Fibroblast of upper back skin (primary cell): ENCODE data around the gene SPINT3.

Experiments
- DNase-seq: peaks from one replicate; pipeline ENCODE4 v3.0.0-alpha.2; 2013

Gene SPINT3, protein sequence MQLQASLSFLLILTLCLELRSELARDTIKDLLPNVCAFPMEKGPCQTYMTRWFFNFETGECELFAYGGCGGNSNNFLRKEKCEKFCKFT

GRCh38 chr20:45515147-45515913 lies at the start of gene SPINT3:
SPINT3 (minus strand) TSS chr20:45515622; CDS start chr20:45515608, 14 bp downstream.
- no peak for DNase-seq

DNA sequence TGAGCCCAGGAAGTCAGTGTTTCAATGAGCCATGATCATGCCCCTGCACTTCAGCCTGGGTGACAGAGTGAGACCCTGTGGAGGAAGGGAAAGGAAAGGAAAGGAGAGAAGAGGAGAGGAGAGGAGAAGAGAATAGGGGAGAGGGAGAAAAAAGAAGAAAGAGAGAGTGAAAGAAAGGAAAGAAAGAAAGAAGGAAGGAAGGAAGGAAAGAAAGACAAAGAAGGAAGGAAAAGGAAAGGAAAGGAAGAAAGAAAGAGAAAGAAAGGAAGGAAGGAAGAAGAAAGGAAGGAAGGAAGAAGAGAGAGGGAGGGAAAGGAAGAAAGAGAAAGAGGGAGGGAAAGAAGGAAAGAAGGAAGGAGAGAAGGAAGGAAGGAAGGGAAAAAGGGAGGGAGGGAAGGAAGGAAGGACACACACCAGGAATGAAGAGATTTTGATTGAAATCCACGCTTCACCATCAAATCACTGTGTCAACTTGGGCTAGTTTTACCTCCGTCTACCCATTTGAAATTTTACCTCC lies 49.4 kb upstream of the SPINT3 start:
- no peak for DNase-seq

- DNase-seq, result no peak
These were observed 39.8 kb upstream of the SPINT3 start for GRCh38 chr20:45555198-45555597.

- no peak for DNase-seq
These were observed 37.0 kb upstream of the SPINT3 start for GRCh38 chr20:45552456-45552855.

DNA sequence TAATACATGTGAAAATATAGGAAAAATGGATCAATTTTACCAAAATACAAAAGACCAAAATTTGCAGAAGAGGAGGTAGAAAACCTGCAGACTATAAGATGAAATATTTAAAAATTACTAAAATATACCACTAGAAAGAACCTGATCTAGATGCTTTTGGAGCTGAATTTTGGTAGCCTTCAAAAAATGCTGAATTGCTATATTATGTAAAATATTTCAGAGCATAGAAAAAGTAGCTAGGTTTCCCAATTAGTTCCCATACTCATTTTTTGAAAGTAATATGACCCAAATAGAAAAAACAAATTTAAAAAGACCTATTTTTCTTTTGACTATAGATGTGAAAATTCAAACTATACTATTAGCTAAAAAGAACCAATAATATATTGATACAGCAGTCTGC lies 35.3 kb upstream of the SPINT3 start:
- no peak for DNase-seq

GRCh38 chr20:45548410-45548809 lies 33.0 kb upstream of the SPINT3 start:
- no peak for DNase-seq

- DNase-seq, result no peak
These were observed 31.9 kb upstream of the SPINT3 start, which contains the start of gene EPPIN for GRCh38 chr20:45547206-45547770. EPPIN (minus strand) TSS chr20:45547401; CDS start chr20:45547357, 44 bp downstream.

DNA sequence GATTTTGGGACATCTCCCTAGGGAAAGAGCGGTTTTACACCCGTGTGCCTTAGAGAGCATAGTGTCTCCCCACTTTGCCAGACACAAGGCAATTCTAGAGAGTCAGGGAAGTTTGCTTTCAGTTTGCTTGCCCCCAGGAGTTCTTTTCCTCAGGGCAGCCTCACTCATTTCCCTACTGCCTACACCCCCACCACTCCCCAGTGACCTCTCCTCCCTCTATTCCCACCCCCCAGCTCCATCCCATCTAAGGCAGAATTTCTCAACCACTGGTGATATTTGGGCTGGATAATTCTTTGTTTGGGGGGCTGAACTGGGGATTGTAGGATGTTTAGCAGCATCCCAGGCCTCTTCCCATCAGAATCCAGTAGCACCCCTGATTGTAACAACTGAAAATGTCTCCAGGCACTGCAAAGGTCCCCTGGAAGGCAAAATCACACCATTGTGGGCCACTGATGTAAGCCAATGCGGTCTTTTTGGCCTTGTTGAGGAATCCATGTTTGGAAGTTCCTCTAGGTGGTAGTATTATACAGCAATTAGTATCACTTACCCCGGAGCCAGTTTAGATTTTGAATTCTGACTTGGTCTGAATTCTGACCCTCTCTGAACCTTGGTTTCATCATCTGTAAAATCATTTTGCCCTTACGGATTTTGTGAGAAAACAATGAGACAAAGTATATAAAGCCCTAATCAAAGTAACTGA lies 30.5 kb upstream of the SPINT3 start:
- peak; percentile 45 for DNase-seq

GRCh38 chr20:45545351-45545750 lies 29.9 kb upstream of the SPINT3 start:
- DNase-seq, result no peak

DNA sequence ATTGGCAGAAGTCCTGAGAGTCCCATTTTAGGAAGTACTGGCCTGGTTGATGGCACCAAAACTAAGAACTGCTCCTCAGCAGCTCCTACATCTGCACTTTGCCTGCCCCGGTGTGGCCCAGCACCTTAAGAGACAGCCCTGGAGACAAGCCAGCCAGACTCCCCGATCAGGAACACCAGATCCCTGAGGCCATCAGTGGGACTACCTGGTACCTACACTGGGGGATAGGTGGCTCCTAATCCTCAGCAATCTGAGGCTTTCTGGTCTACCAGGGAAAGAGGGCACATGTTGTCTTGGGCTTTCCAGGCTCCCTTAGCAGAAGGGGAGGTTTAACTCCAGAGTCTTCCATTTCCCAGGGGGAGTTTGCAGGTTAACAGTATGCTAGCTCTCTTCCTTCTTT lies 24.0 kb upstream of the SPINT3 start, which contains the start of gene WFDC6:
Gene WFDC6, minus strand, starts transcription at position 101 of the 400 bp plus-strand sequence. Its CDS starts 75 bp downstream, at position 26.
- no peak for DNase-seq

DNA sequence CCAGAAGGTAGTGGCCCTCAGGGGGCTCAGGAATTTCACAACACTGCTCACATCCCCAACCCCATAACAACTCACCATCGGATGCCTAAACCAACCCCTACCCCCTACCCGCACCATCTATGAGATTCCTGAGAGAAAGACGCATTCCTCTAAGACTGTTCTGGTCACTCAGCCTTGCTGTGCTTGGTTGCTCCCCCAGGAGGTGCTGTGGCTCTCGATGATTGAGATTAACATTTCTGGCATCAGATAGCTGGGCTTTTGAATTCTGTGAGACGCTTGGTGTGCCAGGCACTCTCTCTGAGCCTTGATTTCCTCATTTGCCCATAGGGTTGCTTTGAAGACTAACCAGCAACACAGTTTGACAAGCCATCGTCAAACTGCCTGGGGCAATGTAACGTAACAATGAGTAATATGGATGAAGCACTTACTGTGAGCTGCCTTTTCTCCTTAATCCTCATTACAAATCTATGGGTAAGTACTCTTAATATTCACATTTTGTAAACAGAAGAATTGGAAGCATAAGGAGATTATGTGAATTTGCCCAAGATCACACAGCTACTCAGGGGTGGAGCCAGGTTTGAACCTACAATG lies 22.9 kb upstream of the SPINT3 start:
- DNase-seq, result no peak

DNA sequence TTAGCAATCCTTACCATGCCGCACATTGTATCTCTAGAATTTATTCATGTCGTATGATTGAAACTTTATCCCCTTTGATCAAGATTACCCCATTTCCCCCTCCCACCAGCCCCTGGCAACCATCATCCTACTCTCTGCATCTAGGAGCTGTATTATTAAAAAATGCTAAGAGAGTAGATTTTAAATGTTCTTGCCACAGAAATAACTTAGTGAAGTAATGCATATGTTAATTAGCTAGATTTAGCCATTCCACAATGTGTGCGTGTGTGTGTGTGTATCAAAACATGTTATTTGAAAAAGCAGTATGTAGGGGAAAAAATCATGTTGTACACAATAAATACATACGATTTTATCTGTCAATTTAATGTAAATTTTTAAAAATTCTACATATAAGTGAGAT lies 11.9 kb upstream of the SPINT3 start:
- no peak for DNase-seq

- DNase-seq, result no peak
These were observed 8.4 kb upstream of the SPINT3 start for GRCh38 chr20:45523821-45524220.

DNA sequence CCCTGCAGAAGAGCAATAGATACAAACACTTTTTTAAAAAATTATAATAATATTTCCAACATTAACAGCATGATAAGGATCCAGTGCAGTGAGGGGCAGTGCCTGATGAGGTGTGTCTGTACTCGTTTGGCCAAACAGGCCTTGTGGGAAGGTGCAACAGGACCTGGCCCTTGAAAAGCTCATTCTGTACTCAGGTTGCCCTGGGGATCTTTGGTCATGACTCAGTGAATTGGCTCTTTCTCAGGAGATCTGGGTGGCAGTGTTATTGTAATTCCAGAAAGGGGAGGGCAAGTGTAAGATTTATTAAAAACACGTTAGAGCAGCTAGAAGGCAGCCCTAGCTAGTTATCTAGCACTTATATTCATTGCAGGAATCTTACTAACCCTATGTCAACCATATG lies 2.9 kb upstream of the SPINT3 start:
- no peak for DNase-seq

DNA sequence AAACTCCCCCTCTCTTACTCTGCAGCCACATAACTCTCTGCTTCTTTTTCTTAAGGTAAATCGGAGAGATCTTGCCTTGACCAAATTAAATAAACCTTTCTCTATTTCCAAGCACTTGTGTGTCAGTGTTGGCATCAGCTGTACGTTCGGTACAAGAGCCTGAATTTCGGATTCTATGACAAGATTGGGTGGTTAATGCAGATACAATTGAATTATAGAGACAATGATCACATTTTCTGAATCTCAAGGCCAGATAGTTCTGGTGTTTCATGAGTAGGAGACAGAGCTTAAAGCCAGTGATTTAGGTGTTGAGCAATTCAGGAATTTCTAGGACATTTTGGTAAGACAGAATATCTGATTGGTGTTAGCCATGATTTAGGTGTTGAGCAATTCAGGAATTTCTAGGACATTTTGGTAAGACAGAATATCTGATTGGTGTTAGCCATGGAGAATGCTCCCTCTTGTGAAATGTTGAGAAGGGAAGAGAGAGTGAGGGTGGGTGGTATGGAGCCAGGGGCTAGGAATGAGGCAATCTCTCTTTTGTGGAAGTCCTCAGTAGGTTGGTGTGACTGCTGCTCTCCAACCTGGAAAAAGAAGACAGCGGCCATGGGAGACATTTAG lies 5.1 kb downstream of the SPINT3 start:
- DNase-seq, result no peak

DNA sequence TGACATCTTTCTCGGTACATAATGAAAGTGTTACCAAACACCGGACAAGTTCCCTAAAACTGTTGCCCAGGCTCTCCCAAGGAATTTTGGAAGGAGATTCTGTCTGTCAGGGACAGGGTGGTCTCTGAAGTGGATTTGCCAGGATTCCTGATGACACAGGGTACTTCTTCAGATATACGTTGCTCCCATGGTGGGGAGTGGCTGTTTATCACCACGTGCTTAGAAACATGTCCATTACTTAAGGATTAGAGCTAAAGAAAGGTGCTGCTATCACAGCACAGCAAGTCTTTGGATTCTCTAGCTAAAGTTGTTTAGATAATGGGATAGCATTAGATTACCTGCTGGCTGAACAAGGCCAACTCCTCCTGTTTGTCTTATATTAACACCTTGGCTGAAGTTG lies 6.3 kb downstream of the SPINT3 start:
- no peak for DNase-seq

DNA sequence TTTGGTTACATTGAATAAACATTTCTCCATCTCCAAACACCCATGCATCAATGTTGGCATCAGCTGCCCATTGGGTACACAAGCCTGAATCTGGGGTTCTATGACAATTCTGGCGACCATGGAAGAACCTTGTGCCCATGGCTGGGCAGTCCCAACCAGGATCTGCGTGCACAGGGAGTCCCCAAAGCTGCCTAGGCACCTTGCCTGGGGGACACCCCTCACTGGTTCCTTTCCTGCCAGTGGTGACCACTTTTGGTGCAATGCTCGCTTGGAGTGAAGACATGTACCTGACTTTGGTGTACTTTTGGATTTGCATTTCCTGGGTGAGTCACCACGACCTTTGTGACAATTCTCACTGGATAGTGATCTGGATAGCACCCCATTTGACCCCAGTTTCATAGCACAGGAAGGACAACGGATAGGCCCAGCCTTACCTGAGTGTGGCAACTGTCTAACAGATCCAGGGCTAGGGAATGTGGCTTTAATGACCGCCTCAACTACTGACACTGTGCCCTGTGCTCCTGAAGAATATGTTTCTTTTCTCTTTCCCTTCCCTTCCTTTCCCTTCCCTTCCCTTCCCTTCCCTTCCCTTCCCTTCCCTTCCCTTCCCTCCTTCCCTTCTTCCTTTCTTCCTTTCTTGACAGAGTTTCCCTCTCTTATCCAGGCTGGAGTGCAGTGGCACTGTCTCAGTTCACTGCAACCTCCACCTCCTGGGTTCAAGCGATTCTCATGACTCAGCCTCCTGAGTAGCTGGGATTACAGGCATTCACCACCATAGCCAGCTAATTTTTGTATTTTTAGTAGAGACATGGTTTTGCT lies 7.1 kb downstream of the SPINT3 start:
- no peak for DNase-seq

GRCh38 chr20:45507011-45507820 lies 8.2 kb downstream of the SPINT3 start:
- DNase-seq, result no peak

GRCh38 chr20:45506398-45506797 lies 9.0 kb downstream of the SPINT3 start:
- no peak for DNase-seq

DNA sequence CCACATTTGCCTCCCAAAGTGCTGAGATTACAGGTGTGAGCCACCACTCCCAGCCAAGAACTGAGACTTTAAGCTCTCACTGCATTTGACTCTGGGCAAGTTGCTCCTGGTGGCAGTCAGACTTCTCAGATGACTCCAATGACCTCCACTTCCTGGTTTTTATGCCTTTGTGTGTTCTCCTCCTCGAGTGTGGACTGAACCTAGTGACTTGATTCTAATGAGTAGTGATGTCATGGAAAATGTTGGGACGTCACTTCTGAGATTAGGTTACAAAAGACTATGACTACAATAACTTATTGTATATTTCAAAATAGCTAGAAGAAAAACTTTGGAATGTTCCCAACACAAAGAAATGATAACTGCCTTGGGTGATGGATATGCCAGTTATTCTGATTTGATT lies 12.0 kb downstream of the SPINT3 start:
- no peak for DNase-seq

DNA sequence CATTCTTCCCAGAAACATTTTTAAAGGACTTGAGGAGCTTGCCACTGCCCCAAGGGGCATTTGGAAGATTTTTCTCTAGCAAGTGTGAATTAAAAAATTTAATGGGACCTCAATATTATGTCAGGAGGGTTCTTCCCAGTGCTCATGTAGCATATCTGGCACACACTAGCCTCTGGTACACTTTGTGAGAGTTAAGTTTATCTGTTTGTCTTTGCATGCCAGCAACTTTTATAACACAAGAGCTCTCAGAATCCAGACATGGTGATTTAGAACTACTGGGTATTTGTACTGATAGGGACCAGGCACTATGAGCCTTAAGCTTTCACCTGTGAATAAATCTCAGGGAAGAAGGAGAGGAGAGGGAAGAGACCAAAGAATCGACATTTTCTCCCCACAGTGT lies 12.9 kb downstream of the SPINT3 start:
- no peak for DNase-seq
